Middle frontal gyrus (tissue), 1 donor: ENCODE data around the gene BAZ2A.

Source experiments
- DNase-seq: peaks from one replicate; pipeline ENCODE4 v3.0.0-alpha.2; 2015; ENCODE audit warnings: low spot score; ENCODE audit errors: extremely low spot score

Gene BAZ2A

DNA sequence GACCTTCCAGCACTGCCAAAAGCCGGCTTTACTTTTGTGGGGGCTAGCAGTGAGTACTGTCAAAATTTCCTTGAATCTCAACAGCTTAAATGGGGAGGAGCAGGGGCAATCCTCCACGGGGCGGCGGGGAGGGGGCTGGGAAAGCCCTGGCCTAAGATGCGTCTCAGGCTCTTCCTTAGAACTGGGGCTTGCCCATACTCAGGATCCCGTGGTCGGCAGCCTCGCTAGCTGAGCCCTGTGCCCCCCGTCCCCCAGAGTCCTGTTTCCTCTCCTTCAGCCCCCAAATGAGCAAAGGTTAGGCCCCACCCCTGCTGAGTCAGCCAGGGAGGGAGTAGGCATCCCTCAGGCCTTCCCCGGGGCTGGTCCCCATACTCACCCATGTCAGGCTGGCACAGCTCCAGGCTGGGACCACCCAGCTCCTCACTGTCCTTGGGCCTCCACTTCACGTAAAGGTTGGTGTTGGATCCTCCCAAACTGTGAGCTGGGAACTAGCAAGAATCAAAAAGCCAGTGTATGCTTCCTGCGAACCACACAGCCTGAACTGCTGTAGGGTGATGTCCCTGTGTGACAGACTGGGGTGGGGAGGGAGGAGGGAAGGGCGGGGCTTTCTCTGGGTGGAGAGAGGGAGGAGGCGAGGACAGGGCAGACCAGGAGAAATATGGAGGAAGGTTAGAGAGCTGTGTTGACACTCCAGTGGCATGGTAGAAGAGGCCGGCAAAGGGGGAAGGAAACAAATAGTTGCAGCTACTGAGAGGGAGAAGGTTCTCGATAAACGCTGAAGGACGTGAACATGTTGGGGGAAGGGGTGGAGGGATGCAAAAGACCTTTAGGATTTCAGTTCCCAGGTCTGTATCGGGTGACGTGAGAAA lies 5.9 kb upstream of the BAZ2A start:
- no peak for DNase-seq

DNA sequence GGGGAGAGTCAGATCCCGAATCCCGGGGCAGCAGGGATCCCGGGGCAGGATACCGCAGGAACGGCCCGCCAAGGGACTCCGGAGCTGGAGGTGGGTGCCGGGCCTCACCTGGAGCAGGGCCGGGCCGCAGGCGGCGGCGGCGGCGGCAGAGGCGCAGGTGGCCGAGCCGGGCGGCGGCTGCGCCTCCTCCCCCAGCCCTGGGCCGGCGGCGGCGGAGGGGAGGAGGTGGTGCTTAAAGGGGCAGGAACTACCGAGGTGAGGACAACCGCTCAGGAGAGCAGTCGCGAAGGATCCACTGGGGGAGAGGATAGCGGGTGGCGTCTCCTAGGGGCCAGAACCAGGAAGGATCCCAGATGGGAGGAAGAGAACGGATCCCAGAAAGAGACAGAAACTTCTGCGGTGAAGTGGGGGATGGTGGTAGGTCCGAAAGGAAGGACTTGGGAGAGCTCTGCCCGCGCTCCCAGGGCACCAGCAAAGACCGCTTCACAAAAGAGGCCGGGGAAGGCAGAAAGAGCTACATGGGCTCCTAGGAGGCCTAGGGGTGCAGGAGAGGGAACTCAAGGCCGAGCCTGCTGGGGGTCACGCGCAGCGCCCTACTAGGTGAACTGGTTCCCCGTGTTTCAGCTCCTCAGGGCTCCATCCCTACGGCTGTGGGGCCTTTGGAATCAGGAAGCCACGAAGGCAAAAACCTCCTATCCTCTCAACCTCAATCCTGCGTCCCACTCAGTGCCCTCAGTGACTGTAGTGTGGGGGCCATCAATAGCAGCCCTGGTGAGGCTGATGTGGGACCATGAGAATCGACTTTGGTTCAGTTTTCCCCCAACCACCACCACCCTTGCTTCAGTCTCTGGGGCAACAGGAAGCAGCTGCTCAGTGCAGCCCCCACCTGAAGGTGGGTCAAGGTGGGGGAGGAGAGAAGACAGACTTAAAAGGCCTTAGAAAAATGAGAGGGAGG lies 5.0 kb upstream of the BAZ2A start:
- no peak for DNase-seq

DNA sequence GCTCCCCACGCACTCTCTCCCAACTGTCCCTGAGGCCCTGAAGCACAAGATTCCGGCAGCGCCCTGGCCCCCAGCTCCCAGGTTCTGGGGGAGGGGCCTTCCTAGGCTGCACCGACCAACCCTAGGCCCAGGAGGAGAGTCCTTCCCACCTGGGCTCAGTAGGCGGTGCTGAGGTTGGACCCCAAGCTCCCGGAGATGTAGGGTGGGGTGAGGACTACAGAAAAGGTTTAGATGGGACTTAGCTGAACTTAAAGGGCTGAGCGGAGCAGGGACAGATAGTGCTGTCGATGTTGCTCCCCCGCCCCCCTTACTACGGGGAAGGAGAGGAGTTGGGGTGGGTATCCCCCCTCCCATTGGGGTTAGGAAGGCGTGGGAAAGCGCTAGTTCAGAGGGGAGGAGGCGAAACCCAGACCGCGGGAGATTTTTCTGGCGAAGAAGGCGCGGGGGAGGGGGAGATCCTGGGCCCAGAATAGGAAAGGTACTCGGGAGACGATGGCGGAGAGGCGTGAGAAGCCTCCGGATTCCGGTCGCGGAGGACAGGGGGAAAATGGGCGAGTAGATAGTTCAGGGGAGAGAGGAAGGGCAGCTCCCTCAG lies 4.2 kb upstream of the BAZ2A start:
- DNase-seq: no peak

DNA sequence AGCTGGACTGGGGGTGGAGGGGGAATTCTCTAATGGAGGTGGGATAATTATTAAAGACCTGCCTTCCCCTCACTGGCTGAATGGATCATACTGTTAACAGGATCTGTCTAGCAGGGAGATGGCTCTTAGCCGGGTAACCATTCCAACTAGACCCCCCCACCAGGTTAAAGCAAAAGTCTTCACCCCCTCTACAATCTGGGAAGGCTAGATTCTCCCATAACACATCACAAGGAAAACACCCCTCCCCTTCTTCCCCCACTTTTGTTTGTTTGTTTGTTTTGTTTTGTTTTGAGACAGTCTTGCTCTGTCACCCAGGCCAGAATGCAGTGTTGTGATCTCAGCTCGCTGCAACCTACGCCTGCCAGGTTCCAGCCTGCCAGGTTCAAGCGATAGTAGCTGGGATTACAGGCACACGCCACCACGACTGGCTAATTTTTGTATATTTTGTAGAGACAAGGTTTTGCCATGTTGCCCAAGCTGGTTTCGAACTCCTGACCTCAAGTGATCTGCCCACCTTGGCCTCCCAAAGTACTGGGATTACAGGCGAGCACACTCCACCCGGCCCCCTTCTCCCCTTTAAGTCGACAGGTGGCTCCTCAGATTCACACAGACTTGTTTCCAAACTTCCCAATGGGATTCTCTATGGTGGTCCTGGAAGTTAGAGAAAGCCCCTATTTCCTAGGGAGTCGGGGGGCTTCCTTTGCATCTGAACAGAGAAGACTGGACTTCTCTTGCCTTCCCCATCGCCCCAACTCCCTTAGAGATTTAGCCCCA lies 3.5 kb upstream of the BAZ2A start:
- no peak for DNase-seq

DNA sequence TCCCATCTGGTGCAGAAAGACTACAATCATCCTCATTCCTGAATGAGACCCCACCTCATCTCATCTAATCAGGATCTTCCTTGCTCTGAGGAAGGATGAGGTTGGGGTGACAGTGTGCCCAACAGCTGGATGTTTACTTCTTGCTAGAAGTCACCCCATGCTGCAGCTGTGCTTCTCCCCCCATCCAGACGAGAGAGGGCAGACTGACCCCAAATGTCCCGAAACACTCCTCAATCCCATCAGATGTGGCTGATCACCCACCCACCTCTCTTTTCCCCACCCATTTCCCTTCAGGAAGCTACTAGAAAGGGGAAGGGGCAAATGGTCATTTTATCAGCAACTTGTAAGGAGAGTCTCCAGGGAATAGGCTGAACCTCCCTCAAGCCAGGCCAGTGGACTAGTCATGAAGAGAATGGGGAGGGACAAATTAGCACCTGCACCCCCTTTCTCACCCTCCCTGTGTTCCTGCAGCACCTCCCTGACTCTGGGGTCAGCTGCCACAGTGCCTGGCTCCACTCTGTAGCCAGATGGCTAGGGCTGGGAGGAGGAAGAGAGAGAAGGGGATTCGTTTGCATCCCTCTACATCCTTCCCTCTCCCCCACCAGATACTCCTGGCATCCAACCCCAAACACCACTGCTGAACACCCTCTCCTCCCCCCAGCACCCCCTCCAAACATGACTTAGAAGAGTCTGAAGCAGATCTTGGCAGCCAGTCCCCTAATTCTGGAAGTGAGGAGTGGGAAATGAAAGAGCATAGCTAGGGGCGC lies 2.8 kb upstream of the BAZ2A start:
- no peak for DNase-seq

DNA sequence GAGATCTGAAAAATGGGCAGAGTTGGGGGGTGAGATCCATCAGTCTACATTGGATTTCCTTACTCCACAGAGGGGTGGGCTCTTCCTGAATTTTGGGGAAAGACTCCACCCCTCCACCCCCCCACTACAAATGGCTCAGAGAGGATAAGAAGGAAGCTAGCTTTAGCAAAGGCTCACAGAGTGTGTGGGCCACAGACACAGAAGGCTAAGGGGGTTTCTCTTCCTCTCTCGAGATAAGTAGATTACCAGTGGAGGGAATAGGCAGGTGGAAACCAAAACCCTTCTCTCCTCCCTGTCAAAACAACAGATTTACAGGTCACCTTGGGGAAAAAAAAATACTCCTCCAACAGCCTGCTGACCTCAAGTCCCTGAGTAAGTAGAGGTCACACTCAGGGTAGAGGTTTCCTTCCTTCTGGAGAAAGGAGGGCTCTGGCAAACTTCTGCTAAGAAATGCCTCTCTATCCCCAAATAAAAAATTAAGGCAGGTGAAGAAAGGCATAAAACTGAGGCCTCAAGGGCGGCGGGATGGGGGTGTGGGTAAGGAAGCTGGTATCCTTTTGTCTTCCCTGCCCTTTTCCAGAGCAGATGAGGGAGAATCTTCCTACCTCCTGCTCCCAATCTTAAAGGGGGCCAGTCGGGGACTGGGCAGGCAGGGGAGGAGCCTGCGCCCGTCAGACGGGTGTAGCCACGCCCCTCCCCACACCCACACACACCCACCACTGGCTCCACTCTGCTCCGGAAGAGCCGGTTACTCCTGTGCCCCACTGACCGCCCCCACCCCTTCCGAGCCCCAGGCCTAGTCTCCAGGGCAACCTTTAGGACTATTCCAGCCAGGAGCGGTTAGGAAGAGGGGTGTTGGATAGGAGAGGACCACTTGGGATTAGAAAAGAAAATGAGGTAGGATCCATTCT lies 1.9 kb upstream of the BAZ2A start:
- DNase-seq: no peak

DNA sequence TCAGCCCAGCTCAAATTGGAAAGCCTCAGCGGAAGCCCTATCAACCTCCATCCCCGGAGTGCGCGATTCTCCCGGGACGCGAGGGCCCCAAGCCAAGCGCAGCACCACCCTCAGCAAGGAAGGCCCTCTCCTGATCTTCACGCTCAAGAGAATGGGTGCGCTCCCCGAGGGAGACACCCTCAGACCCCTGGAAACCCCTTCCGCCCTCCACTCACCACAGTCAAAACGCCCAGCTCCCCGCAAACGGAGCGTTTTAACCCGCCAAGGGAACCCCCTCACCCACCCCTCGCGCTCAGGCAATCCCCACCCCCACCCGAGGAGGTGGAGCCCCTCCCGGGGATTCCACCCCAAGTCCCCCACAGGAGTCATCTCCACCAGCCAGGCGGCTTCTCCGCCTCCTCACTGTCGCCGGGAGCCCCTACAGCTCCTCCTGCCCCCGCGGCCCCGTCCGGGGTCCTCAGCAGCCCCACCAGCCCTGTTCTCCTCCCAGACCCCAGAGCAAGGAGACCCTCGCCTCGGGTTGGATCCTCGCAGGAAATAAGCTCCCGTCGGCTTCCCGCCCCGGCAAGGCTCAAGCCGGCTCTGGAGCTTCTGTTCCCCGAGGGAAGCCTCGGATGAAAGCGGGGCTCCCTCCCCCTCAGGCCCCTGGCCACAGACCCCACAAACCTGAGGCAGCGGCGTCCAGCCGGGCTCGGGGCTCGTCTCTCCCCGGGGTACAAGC lies 507 bp downstream of the BAZ2A start:
- no peak for DNase-seq

DNA sequence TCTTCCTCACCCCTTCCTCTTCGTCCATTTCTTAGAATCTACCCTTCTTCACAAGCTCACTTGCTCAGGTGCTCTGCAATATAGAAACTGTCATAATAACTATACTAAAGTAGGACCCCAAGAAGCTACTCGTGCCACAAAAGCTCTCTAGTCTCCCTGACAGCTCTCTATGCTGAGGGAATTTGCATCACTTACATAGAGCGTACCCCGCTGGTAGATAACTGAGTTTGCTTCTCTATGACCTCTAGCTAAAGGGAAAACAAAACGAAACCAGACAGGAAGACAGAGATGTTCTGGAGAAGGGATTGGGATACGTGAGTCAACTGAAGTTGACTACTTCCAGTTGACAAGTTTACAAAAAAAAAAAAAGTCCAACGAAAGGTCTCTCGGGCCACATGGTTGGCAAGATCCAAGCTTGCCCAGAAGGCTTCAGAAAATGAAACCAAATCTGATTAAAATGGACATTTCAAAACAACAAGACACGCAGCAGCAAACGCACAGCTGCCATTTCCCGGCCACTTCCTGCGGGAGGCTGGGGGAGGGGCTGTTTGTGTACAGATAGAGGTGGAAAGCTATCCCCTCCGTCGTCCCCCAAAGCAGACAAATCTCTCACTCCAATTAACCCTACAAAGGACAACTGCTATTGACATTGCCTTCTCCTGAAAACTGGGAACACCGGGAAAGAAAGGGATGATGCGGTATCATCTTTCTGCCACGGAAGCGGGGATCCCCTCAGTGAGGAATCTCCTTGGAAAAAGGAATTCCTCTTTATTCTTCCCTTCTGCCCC lies 1.3 kb downstream of the BAZ2A start:
- DNase-seq: no peak

DNA sequence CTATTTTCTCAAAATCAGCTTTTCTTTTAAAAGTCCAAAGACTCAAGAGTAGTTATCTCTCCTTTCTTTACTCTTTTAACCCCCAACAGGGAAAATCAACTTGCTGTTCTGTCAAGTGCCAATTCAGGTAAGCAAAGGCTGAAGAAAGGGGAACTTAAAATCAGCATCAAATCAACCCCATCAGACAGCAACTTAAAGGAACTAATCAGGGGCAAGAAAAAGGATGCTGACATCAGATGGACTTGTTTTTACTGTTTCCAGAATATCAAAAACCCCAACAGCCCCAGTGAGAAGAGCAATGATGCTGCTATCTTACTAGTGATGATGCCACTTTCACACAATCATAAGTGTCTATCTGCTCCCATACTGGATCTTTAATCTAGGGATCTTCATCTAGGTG lies 3.4 kb downstream of the BAZ2A start:
- DNase-seq: no peak

DNA sequence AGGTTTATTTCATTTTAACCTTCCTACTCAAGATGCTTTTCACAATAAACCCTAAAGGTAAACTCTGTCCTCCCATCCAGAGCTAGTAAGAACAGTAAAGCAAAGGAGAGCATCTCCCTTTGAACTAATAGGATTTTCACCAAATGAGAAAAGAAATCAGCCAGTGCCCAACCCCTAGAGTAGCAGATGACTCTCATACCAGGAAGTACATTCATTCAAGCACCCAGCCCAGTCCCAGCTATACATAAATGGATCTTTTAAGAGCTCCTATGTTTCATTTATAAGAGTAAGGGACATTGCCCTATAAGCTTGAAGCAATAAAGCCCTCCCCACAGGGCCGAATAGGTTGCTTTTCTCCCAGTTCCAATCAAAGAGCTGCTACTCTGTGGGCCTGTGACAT lies 7.6 kb downstream of the BAZ2A start:
- DNase-seq: no peak

DNA sequence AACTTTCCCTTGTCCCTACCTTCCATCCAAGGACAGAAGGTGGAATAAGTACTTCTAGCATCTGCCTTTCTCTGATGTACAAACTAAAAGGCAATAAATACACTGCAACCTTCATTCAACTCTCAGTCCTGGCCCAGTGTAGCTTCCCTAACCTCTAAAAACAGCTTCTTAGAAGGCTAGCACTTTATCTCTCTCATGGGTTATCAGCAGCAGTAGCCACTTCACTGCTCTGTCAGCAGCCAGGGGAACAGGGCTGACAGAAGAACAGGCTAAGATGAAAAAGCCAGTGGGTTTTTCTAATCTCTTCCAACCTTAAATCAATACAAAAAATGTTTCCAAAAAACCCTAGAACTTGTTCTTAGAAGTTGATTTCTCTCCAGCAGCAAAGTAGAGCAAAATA lies 13.2 kb downstream of the BAZ2A start:
- no peak for DNase-seq

DNA sequence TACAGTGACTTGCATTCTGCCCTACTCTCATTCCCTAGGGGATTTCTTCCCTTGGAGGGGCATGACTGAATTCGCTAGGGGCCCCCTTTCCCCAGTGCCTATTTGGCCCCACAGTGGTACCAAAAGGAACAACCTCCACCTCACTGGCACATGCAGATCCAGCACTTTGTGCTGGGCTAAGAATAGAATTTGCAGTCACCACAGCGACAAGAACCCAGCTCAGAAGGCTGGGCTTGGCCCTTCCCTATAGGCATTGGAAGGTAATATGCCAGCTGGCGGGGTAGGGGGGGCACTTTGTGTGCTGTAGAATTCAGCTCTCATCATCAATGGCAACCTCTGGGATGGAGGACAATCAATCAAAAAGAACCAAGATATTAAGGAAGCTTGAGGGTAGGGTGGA lies 13.9 kb downstream of the BAZ2A start:
- no peak for DNase-seq

DNA sequence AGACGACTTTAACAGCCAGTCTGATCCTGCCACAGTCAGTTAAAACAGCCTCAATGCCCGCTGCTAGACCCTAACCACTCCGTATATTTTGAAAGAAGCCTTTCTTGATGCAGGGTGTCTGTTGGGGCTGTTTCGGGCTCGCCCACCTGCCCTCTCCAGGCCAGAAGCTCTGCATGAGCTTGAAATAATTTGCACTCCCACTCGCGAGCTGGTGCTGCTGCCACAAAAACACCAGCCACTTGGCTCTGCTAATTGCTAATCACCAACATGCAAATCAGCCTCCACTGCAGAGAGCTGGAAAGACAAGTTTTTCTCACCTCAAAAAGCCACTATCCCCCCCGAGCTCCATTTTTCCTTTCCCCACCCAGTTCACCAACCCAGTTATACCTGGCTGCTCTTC lies 15.5 kb downstream of the BAZ2A start:
- DNase-seq: no peak

DNA sequence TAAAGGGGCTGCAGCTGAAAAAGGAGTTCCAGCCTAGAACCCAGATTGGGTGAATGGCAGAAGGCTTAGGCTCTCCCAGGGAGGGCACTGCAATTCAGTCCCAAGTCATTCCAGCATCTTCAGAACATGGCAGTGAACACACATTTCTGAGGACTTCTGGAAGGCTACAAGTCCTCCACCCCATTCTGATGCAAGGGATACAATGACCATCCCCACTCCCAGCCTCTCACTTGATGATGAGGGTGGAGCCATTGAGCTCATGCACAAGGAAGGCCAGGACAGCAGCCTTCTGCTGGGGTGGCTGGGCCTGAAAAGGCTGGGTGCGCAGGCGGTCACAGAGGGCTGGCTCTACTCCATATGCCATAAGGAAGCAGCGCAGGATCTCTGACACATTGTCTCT lies 25.8 kb downstream of the BAZ2A start:
- DNase-seq: no peak

DNA sequence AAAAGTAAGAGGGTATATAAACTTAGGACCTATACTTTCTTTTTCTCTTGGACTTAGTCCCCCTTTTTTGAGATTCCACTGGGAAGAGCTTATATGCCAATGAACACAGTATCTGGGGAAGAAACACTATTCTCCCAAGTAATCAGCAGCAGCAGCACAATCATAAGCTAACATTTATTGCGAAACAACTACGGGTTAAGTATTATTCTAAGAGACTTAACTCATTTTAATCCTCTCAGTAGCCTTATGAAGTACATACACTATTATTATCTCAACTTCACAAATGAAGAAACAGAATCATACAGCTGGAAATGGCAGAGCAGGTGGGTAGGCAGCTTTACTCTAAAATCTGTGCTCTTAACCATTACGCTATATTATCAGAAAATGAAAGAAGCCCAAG lies 27.9 kb downstream of the BAZ2A start:
- no peak for DNase-seq

DNA sequence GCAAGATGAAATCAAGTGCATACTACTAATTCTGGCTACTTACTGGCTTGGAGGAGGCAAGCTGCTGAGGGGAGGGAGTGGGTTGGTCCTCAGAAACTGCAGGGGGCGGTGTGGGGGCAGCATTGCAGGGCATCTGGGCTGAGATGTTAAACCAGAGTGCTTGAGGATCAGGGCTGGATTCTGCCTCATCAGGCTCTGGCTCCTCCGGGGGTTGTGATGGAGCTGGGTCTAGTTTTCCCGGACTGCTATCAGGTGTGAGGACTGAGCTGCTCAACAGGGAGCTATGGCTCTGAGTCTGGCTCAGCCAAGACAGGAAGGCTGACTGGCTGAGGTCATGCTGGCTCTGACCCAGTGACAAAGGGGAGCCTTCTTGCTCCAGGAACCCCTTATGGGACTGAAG lies 28.6 kb downstream of the BAZ2A start:
- no peak for DNase-seq

DNA sequence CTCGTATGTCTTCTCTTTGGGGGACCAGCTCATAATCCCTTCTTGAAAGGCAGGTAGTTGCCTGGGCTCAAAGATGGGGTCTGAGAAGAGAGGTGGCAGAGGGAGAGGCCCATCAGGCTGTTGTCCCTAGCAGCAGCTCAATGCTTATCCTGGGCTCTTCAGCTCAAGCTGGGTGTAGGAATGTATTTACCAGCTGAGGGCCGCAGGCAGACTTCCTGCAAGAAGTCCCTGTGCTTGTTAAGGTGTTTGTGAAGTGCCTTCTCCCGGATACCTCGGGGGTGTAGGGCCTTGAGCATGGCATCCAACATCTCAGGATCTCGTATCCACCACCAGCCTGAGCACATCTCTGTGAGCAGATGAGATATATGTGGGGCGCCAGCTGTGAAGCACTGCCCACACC lies 29.4 kb downstream of the BAZ2A start:
- no peak for DNase-seq

DNA sequence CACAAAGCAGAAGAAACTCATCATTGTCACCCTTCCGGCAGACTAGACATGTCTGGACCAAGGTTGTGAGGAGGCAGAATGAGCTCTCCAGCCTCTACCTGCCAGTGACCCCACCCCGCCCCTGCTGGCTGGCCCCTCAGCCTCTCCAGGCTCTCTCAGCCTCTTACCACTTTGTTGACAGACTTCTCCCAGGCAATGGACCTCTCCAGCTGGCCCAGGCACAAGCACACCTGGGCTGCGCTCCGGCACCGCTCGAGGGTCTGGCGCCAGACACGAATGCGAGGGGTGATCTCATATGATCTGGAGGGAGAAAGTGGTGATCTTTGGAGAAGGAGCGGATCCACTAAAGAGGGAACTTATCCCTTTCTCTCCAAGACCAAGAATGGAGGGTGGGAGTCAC lies 30.3 kb downstream of the BAZ2A start:
- no peak for DNase-seq
